SKM-1 (cell line): ENCODE data around the gene SPPL2A.
A peak's percentile ranks its signal among the peaks of the same experiment; 100 is the strongest.

Experiments
- DNase-seq: peaks from one replicate; lab custom pipeline; 2025; ENCODE audit not compliant: unreplicated experiment; lab: John Stamatoyannopoulos, UW

The SPPL2A gene

DNA sequence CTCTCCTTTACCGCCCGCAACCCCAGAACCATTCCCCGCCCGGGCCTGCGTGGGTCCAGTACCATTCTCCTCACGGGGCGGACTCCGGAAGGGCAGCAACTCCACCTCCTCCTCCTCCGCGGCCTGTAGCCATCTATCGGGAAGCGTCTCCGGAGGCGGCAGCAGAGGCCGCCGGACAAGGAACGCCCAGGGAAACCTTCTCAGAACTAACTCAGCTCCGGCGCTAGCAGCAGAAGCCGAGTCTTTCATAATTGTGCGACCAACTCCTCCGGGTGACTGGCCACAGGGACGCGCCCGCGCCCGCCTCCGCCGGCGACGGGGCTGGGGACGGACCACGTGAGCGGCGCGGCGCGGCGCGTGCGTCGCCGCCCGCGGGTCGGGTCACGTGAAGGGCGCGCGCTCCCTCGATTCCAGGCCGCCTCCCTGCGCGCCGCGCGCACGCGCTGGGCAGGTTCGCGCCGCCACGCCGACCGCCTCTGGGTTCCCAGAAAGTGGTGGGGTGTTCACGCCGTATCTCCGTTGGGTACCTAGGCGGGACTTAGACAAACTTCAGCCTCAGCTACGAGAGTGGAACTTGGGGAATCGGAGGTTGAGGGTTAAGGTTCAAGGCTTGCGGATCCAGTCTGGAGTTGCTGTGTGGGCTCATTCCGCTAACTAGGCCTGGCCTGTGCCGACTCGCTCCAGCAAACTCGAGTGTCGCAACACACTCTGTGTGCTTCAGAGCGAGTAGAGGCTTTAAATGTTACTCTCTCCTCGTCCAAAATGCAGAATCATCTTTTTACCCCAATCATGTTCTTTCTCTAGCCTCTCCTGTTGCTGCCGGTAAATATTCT, 78.8 kb downstream of the SPPL2A start, which contains the start of gene TRPM7:
TRPM7 (minus strand) TSS at position 329 of the 833 bp plus-strand sequence; CDS start at position 65, 264 bp downstream.
- peak; percentile 74 for DNase-seq

DNA sequence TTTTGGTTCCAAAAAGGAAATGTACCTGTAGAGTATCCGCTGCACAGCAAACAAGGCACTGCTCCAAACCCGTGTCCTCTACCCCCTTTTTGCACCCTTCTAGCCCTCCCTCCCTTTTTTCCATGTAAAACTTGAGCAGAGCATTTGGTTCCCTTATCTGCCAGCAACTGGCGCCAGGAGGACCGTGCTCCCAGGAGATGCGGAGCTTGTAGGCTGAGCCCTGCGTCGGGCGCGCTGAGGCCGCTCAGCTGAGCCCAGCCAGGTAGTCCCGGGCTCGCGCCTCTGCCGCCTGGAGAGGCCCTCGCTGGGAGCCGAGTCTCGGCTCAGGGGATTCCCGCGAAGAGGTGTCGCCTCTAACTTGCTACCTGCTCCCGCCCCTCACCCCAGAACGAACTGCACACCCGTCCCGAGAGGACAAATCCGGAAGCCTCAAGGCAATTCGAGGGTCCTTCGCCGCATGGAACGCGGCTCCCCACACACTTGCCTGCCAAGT, 79.5 kb downstream of the SPPL2A start:
- DNase-seq = peak; percentile 36

DNA sequence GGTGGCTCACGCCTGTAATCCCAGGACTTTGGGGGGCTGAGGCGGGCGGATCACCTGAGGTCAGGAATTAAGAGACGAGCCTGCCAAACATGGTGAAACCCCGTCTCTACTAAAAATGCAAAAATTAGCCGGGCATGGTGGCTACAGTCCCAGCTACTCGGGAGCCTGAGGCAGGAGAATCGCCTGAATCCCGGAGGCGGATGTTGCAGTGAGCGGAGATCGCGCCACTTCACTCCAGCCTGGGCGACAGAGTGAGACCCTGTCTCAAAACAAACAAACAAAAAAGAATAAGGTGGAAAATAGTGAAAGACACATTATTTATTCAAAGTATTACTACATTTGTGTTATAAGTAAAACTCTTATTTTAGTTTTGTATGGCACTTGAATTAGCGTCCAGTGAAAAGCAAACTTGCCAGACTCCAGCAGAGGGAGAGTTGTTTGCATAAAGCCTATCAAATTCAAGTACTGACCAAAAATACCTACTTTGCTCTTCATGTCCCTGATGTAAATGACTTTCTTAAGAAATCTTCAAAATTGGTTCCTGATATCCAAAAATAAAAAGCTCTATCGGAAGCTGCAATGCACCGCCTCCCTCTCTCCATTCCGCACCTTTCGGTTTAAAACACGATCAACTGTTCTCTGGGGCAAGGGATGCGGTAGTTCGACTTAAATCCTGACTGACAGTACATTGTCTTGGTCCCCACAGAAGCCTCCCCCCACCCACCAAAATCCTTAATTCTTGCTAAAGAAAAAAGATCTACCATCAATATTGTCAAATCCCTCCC, 80.1 kb downstream of the SPPL2A start:
- no peak for DNase-seq

DNA sequence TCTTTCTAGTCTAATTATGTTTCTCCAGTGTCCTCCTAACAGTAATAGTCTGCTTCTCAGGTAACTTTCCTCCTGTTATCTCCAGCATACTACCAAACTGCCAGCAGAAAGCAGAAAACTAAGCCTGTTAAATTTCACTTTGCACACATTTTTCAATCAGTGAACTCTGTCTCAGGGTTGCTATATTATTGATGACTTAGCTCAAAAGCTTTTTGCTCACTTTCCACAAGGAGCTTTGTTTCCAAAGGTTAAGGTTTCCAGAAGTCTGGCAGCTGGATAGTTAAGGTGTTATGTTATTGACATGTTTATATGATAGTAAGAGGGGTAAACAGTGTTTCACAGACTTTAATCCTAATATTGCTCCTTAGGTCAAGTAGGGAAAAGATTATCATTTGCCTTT, 84.0 kb downstream of the SPPL2A start:
- DNase-seq = no peak

DNA sequence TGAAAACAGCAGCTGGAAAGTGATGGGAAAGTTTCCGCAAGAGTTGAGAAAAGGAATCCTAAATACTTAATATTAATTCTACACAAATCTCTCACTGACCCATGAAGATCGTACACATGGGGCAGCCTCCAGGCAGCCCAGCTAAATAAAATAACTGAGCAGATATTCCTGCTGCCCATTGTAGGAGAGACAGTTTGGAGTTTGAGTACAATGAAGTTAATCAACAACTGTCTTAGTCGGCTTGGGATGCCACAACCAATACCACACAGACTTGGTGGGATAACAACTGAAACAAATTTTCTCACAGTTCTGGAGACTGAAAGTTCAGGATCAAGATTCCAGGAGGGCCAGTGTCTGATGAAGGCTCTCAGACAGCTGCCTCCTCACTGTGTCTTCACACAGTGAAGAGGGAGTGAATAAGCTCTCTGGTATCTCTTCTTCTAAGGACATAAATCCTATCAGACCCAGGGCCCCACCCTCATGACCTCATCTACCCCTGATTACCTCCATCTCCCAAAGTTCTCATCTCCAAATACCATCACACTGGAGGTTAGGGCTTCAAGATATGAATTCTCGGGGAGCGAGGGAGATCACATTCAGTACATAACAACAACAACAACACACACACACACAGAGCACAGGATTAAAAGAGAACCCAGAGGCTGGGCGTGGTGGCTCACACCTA, 88.6 kb downstream of the SPPL2A start:
- no peak for DNase-seq

DNA sequence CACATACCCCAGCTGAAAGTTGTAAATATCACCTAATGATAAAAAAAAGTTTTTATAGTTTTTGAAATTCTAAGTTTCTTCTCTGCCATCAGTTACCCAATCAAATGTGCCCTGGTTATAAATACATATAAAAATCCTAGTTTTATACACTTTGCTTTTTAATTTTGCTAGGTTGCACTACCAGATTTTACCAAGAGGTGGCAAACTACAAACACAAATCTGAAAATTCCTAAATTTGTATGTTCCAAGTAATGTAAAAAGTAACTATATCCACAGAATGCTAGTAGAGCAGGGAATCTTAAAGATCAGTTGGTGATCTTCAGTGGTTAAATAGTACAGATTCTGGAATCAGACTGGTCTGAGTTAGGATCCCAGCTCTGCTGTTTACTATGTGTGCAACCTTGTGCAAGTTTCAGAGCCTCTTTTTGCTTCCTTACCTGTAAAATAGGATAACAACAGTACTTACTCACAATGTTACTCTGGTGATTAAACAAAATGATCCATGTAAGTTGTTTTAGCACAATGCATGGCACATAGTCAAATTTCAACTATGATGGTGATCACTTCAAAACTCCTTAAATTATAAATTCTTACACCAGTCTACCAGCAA, 89.9 kb downstream of the SPPL2A start:
- no peak for DNase-seq

DNA sequence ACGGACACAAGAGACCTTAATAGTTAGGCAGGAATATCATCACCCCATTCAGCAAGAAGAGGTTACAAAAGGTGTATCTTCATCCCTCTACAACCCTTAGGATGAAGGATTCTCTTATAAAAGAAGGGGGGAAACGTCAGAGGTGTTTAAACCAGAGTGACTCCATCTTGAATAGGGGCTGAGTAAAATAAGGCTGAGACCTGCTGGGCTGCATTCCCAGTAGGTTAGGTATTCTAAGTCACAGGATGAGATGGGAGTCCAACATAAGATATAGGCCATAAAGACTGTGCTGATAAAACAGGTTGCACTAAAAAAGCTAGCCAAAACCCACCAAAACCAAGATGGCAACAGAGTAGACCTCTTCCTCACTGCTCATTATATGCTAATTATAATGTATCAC, 95.4 kb downstream of the SPPL2A start:
- DNase-seq = no peak

DNA sequence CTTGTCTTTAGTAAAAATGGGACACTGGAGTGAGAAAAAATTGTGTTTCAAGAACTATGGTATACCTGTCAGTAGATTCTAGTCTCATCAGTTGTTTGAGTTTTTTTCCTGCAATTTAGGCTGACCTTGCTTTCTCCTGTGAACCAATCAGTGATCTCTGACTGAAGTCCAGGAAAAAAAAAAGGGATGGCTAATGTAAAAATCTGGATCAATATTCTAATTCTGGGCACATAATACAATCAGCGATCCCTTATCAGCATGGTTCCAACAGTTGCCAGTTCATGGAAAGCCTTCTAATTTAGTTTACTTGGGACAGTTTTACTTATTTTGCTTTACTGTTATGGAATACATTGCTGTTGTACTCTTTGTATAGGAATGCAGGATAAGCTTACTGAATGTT, 95.9 kb downstream of the SPPL2A start:
- no peak for DNase-seq

DNA sequence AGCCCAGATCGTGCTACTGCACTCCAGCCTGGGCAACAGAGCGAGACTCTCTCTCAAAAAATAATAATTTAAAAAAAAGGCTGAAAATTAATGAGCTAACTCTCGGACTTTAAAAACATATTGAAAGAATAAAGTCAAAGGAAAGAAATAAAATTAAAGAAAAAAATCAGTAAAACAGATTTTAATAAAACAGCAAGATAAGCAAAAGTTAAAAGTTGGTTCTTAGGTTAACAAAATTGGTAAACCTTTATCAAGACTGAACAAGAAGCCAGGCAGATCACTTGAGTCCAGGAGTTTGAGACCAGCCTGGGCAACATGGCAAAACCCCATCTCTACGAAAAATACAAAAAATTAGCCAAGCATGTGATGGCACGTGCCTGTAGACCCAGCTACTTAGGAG, 99.6 kb downstream of the SPPL2A start:
- DNase-seq = no peak

DNA sequence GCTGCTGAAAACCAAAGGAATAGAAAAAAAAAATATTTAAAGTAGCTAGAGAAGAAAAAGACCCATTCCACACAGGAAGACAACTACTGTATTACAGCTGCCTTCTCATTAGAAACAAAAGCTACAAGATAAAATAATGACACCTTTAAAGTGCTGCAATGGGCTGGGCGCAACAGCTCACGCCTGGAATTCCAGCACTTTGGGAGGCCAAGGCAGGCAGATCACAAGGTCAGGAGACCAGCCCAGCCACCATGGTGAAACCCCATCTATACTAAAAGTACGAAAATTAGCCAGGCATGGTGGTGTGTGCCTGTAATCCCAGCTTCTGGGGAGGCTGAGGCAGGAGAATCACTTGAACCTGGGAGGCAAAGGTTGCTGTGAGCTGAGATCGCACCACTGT, 110.0 kb downstream of the SPPL2A start:
- DNase-seq = no peak

DNA sequence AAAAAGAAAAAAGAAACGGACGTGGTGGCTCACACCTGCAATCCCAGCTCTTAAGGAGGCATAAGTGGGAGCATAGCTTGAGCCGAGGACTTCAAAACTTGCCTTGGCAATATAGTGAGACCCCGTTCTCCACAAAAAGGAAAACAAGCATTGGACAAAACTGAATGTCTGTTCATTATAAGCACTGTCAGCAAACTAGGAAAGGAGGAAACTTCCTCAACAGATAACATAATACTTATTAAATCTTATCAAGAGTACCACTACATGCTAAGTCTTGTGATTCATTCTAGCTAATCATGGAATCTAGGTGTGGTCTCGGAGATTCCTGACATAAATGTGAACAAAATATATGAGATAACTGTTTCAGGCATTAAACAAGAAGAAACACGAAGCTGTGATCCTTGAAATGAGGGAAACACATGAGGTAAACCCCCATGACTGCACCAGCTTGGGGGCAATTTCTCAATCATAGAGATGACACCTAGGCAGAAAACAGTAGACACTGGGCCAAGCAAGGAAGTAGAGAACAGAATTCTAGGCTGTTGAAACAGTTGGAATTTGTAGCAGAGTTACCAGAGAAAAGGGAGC, 112.3 kb downstream of the SPPL2A start:
- DNase-seq = no peak

DNA sequence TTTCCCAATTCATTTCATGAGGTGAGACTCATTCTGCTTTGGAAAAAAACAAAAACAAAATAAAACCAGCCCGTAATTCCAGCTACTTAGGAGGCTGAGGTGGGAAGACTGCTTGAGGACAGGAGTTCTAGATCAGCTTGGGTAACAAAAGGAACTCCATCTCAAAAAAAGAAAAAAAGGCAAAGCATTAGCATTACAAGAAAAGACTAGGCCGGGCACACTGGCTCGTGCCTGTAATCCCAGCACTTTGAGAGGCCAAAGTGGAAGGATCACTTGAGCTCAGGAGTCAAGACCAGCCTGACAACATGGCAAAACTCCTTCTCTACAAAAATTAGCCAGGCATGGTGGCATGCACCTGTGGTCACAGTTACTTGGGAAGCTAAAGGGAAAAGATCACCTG, 112.8 kb downstream of the SPPL2A start:
- no peak for DNase-seq
